WTC11 (cell line): Measurements from ENCODE around the gene SPINT2.

Experiments
- CREB1 ChIP-seq: sonication (generic); formaldehyde crosslinking; IDR thresholded peaks from 2 replicates; pipeline ENCODE4 v1.8.0; 2023; ENCODE audit warnings: mild to moderate bottlenecking, missing genetic modification reagents
- CREM ChIP-seq: sonication (generic); formaldehyde crosslinking; IDR thresholded peaks from 2 replicates; pipeline ENCODE4 v1.8.1; 2022; ENCODE audit warnings: mild to moderate bottlenecking, missing genetic modification reagents, moderate library complexity
- FOXP4 ChIP-seq: sonication (generic); formaldehyde crosslinking; IDR thresholded peaks from 2 replicates; pipeline ENCODE4 v1.8.0; 2022; ENCODE audit warnings: mild to moderate bottlenecking, missing genetic modification reagents
- GABPB1 ChIP-seq: sonication (generic); formaldehyde crosslinking; IDR thresholded peaks from 2 replicates; pipeline ENCODE4 v1.8.1; 2023; ENCODE audit warnings: mild to moderate bottlenecking, missing genetic modification reagents
- GRHL2 ChIP-seq: fragments of 250-450 bp; sonication (Bioruptor Pico); IDR thresholded peaks from 2 replicates; pipeline ENCODE4 v1.8.0; 2022; ENCODE audit warnings: mild to moderate bottlenecking, moderate library complexity; ENCODE audit not compliant: insufficient replicate concordance, severe bottlenecking
- MAX ChIP-seq: sonication (generic); formaldehyde crosslinking; IDR thresholded peaks from 2 replicates; pipeline ENCODE4 v1.8.0; 2022; ENCODE audit warnings: mild to moderate bottlenecking, missing genetic modification reagents
- NR3C1 ChIP-seq: sonication (generic); formaldehyde crosslinking; conservative IDR thresholded peaks from 2 replicates; pipeline ENCODE4 v1.8.1; 2023; ENCODE audit warnings: low read depth, mild to moderate bottlenecking, missing genetic modification reagents
- PREB ChIP-seq: sonication (generic); formaldehyde crosslinking; IDR thresholded peaks from 2 replicates; pipeline ENCODE4 v1.8.1; 2022; ENCODE audit warnings: mild to moderate bottlenecking, missing genetic modification reagents, moderate library complexity, borderline replicate concordance
- TEAD4 ChIP-seq: sonication (generic); formaldehyde crosslinking; IDR thresholded peaks from 2 replicates; pipeline ENCODE4 v1.8.0; 2022; ENCODE audit warnings: mild to moderate bottlenecking, missing genetic modification reagents
- ZNF232 ChIP-seq: sonication (generic); formaldehyde crosslinking; IDR thresholded peaks from 2 replicates; pipeline ENCODE4 v1.8.0; 2022; ENCODE audit warnings: mild to moderate bottlenecking, missing genetic modification reagents
- TF ChIP-seq, protein P1 (sequence below): fragments of 200-600 bp; IDR thresholded peaks from 2 replicates; pipeline ENCODE4 v1.8.0; 2022; ENCODE audit warnings: antibody characterized with exemption
- TF ChIP-seq, protein P2 (sequence below): sonication (generic); formaldehyde crosslinking; conservative IDR thresholded peaks from 2 replicates; pipeline ENCODE4 v1.8.1; 2023; ENCODE audit warnings: mild to moderate bottlenecking, low read depth, missing genetic modification reagents, moderate library complexity
- TF ChIP-seq, protein P3 (sequence below): sonication (generic); formaldehyde crosslinking; IDR thresholded peaks from 2 replicates; pipeline ENCODE4 v1.8.1; 2023; ENCODE audit warnings: mild to moderate bottlenecking, moderate library complexity, missing genetic modification reagents

GRCh38 chr19:38284422-38284821 is 20.0 kb downstream of the SPINT2 start:
- TF ChIP-seq, protein P1, sequence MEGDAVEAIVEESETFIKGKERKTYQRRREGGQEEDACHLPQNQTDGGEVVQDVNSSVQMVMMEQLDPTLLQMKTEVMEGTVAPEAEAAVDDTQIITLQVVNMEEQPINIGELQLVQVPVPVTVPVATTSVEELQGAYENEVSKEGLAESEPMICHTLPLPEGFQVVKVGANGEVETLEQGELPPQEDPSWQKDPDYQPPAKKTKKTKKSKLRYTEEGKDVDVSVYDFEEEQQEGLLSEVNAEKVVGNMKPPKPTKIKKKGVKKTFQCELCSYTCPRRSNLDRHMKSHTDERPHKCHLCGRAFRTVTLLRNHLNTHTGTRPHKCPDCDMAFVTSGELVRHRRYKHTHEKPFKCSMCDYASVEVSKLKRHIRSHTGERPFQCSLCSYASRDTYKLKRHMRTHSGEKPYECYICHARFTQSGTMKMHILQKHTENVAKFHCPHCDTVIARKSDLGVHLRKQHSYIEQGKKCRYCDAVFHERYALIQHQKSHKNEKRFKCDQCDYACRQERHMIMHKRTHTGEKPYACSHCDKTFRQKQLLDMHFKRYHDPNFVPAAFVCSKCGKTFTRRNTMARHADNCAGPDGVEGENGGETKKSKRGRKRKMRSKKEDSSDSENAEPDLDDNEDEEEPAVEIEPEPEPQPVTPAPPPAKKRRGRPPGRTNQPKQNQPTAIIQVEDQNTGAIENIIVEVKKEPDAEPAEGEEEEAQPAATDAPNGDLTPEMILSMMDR, result no peak
- TF ChIP-seq CREM (CRISPR knock-in tag) (no peak), GRHL2 (no peak), TEAD4 (CRISPR knock-in tag) (no peak), MAX (CRISPR knock-in tag) (no peak), PREB (no peak), FOXP4 (no peak), CREB1 (CRISPR knock-in tag) (no peak), ZNF232 (CRISPR knock-in tag) (no peak), GABPB1 (CRISPR knock-in tag) (no peak), NR3C1 (CRISPR knock-in tag) (no peak)
- TF ChIP-seq, protein P2, sequence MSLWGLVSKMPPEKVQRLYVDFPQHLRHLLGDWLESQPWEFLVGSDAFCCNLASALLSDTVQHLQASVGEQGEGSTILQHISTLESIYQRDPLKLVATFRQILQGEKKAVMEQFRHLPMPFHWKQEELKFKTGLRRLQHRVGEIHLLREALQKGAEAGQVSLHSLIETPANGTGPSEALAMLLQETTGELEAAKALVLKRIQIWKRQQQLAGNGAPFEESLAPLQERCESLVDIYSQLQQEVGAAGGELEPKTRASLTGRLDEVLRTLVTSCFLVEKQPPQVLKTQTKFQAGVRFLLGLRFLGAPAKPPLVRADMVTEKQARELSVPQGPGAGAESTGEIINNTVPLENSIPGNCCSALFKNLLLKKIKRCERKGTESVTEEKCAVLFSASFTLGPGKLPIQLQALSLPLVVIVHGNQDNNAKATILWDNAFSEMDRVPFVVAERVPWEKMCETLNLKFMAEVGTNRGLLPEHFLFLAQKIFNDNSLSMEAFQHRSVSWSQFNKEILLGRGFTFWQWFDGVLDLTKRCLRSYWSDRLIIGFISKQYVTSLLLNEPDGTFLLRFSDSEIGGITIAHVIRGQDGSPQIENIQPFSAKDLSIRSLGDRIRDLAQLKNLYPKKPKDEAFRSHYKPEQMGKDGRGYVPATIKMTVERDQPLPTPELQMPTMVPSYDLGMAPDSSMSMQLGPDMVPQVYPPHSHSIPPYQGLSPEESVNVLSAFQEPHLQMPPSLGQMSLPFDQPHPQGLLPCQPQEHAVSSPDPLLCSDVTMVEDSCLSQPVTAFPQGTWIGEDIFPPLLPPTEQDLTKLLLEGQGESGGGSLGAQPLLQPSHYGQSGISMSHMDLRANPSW (CRISPR knock-in tag), result no peak
- TF ChIP-seq, protein P3, sequence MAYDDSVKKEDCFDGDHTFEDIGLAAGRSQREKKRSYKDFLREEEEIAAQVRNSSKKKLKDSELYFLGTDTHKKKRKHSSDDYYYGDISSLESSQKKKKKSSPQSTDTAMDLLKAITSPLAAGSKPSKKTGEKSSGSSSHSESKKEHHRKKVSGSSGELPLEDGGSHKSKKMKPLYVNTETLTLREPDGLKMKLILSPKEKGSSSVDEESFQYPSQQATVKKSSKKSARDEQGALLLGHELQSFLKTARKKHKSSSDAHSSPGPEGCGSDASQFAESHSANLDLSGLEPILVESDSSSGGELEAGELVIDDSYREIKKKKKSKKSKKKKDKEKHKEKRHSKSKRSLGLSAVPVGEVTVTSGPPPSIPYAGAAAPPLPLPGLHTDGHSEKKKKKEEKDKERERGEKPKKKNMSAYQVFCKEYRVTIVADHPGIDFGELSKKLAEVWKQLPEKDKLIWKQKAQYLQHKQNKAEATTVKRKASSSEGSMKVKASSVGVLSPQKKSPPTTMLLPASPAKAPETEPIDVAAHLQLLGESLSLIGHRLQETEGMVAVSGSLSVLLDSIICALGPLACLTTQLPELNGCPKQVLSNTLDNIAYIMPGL (CRISPR knock-in tag), result no peak
